Measurements from ENCODE around the gene MED4. TPM values are rescaled to one million over a fixed set of nuclear protein-coding genes. Genes with fewer than 3 reads are reported as not detected.

Gene MED4
- total RNA-seq, 1 experiment from 2014 or later = 46.9 TPM

GRCh38 chr13:48069573-48069972 is 25.3 kb downstream of the MED4 start:
- ChIA-PET CTCF (interaction anchor here (0.7 kb wide), 1 partner anchor 32 kb away, joined by 3 read pairs; the partner anchor contains the start of gene NUDT15), POLR2A (no interaction called here), RAD21 (ENCODE audit: low non-redundant PET in 1 of 2, low total read pairs in 2 of 2, uncharacterized antibody in 2 of 2, unreplicated experiment in 2 of 2) (no interaction called here)
- no peak for ATAC-seq
- H4K20me1 ChIP-seq (ENCODE audit: insufficient read depth) = no peaks in the 10 kb centered on the region
- peaks cover 13 to 84% of the 10 kb centered on the region in 2 experiments for H3K36me3 ChIP-seq (ENCODE audit: control insufficient read depth in 1 of 2, insufficient read depth in 2 of 2, low read length in 2 of 2)
- H3K79me2 ChIP-seq (ENCODE audit: insufficient read depth, low read length) = peaks cover 2% of the 10 kb centered on the region; the same call in 1 of the 2 replicates
- DNase-seq (ENCODE audit: low read depth, low spot score) = no peak
- no peak overlapping the region for H2AFZ ChIP-seq (ENCODE audit: low read depth, low read length, poor library complexity, severe bottlenecking)
- TF ChIP-seq REST (IDR thresholded peaks at IDR 0.05; ENCODE audit: low read depth) (no peak), ELF1 (IDR thresholded peaks at IDR 0.05; ENCODE audit: borderline replicate concordance, low read depth) (no peak), CEBPB (IDR thresholded peaks at IDR 0.05; ENCODE audit: low read depth) (no peak), SP1 (IDR thresholded peaks at IDR 0.05; ENCODE audit: low read depth) (no peak), JUND (IDR thresholded peaks at IDR 0.05) (no peak), ATF3 (IDR thresholded peaks at IDR 0.05) (no peak), TCF7L2 (IDR thresholded peaks at IDR 0.05; ENCODE audit: borderline replicate concordance, extremely low read depth, insufficient read depth, insufficient read length) (no peak), YY1 (IDR thresholded peaks at IDR 0.05; ENCODE audit: extremely low read depth, insufficient replicate concordance, low read depth, low read length) (no peak), EZH2 (IDR thresholded peaks at IDR 0.05) (no peak)
- TF ChIP-seq, protein P1, sequence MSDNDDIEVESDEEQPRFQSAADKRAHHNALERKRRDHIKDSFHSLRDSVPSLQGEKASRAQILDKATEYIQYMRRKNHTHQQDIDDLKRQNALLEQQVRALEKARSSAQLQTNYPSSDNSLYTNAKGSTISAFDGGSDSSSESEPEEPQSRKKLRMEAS (IDR thresholded peaks at IDR 0.05) = no peak
- H3K4me2 ChIP-seq (ENCODE audit: low read length) = no peak overlapping the region
- no TSS peak for BruUV-seq (replicated peaks)
- peaks cover 4 to 15% of the 10 kb centered on the region in 2 experiments; a peak in 3 of 4 replicates for H3K4me1 ChIP-seq (ENCODE audit: control insufficient read depth in 1 of 2, insufficient read depth in 2 of 2, low read length in 2 of 2)
- no peak overlapping the region for H3K9ac ChIP-seq (ENCODE audit: low read length)
- intact Hi-C loops (cut with micrococcal nuclease) = no loop called here
- H3K9me3 ChIP-seq (ENCODE audit: control insufficient read depth in 1 of 2, insufficient read depth in 1 of 2, low read depth in 1 of 2, low read length in 2 of 2) = peaks cover 15 to 18% of the 10 kb centered on the region in 2 experiments; a peak in 3 of 4 replicates
- H3K27me3 ChIP-seq (ENCODE audit: insufficient read depth, low read length) = no peaks in the 10 kb centered on the region
- no peak overlapping the region for H3K27ac ChIP-seq (ENCODE audit: low read depth, low read length)
- H3K9me2 ChIP-seq (ENCODE audit: insufficient read depth) = no peaks in the 10 kb centered on the region
- H3K4me3 ChIP-seq (replicated peaks in 1 of 2; ENCODE audit: low read depth in 1 of 2, low read length in 2 of 2) = no peak overlapping the region

Measured in HCT116 (cell line).